CD4-positive, alpha-beta T cell treated with Interleukin-15 for 1 hour (primary cell): ENCODE data around the gene NAPA.

Source experiments
- DNase-seq: peaks from one replicate; pipeline ENCODE4 v3.0.0-alpha.2; 2020

NAPA gene

GRCh38 chr19:47514869-47515588 lies at the start of gene NAPA:
TSS of gene NAPA (minus strand) at chr19:47515063. CDS start at chr19:47514940, 123 bp downstream.
- peak; percentile 100 for DNase-seq

GRCh38 chr19:47564081-47564480 lies 49.2 kb upstream of the NAPA start:
- DNase-seq: no peak

- DNase-seq: no peak
Observed at GRCh38 chr19:47561440-47562057, 46.7 kb upstream of the NAPA start.

- no peak for DNase-seq
Observed at GRCh38 chr19:47560999-47561398, 46.1 kb upstream of the NAPA start.

GRCh38 chr19:47550129-47550528 lies 35.3 kb upstream of the NAPA start:
- no peak for DNase-seq

DNA sequence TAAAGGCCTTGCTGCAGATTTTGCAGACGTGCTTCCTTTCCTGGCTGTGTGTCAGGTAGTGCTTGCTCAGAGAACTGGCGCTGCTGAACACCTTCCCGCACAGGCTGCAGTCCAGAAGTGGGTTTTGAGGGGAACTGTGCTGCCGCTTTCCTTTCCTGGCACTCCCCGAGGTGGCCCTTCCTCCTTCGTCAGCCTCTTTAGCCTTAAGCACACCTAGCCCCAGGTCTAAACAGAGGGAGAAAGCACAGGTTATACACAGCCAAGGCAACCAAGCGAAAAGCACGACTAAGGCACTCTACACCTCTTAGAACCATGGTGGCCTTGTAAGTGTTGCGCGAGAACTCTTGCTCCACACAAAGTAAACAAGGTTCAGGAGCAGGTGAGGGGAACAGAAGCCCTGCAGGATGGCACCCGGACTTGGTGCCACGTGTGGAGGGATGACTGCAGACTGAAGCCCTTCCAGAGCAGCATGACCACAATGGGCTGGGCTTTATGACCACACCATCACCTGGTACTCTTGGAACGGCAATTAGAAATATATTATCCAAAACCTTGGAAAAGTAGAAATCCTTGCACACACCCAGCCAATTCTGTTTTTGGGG lies 34.5 kb upstream of the NAPA start:
- no peak for DNase-seq

GRCh38 chr19:47547199-47547598 lies 32.3 kb upstream of the NAPA start:
- DNase-seq: no peak

DNA sequence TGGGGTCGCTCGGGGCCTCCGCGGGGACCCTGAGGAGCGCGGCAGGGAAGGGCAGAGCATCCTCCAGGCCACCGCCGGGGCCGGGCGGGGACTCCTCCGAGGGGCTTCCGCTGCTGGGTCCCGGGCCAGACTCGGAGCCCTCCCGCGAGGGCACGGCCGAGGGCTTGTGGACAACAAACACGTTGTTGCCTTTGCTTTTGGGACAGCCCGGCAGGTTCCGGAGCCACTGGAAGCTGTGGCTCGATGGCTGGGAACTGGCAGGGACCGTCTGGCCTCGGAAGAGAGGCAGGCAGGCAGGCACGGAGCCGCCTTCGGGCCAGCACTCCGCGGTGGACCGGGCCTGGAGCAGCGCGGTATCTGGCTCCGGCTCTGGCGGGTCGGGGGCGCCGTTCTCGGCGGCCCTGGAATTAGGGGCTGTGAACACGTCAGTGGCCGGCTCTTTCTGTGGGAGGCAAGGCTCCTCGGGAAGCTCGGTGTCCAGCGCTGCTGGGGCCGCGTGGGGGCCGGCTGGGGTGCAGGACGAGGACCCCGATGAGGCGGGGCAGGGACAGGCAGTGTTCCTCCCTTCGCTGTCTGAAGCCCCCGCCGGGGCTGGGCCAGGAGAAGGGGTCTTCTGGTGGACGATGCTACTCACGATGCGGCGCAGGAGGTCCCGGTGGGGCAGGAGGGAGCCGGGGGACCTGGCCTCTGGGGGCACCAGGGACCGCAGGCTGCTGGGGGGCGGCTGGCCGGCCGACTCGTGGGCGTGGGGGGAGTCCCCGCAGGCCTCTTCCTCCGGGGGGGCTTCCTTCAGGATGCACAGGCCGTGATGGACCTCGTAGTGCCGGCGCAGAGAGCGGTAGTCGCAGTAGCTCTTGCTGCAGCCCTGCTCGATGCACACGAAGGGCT lies 30.4 kb upstream of the NAPA start:
- DNase-seq: no peak

GRCh38 chr19:47544476-47544875 lies 29.6 kb upstream of the NAPA start:
- no peak for DNase-seq

GRCh38 chr19:47544075-47544474 lies 29.2 kb upstream of the NAPA start:
- no peak for DNase-seq

GRCh38 chr19:47542030-47542475 lies 27.2 kb upstream of the NAPA start:
- no peak for DNase-seq

- peak; percentile 58 for DNase-seq
Observed at GRCh38 chr19:47541518-47541917, 26.7 kb upstream of the NAPA start.

DNA sequence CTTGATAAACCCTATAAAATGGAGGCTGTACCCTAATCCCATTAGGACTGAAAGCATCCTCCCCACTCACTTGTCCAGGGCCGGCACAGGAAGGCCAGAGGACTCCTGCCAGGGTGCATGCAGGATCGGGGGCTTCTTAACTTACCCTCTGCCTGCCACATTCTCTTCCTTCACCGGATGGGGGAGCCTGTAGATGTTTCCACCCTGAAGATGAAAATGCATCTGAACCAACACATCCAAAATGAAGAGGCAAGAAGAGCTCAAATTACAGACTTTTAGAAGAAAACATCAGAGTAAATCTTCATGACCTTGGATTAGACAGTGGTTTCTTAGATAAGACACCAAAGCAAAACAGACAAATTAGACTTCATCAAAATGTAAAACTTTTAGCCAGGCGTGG lies 25.9 kb upstream of the NAPA start:
- no peak for DNase-seq

DNA sequence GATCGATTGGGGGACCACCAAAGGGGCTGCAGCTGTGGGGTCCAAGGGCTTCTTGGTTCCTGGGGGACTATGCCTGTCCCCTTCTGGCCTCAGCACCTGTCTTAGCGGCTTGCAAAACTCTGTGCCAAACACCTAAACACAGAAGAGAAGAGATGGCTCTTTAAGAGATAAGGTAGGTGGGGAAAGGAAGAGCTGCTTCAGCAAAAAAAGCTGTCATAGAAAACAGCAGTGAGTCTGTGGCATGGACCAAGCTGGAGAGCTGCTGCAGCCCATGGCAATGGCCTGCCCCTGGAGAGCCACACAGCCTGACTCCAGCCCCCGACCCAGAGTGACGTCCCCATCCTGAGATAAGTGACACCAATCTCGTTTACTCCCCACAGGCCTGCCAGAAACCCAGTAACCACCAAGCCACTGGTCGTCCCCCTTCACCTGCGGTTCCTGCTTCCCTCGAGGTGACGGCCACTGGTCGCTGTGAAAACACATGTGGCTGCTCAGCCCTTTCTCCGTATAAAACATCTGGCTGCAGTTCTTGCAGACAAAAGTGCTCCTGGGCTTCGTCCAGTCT lies 25.0 kb upstream of the NAPA start:
- DNase-seq: peak; percentile 41

GRCh38 chr19:47538812-47539211 lies 23.9 kb upstream of the NAPA start:
- no peak for DNase-seq

DNA sequence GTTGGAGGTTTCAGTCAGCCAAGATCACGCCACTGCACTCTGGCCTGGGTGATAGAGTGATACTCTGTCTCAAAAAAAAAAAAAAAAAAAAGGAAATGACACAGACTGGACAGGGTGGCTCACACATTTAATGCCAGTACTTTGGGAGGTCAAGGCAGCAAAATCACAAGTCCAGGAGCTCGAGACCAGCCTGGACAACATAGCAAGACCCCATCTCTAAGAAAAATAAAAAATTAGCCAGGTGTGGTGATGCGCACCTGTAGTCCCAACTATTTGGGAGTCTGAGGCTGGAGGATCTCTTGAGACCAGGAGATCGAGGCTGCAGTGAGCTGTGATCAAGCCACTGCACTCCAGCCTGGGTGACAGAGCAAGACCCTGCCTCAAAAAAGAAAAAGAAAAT lies 22.6 kb upstream of the NAPA start:
- no peak for DNase-seq

GRCh38 chr19:47534628-47535027 lies 19.8 kb upstream of the NAPA start:
- DNase-seq: no peak

- DNase-seq: no peak
Observed at GRCh38 chr19:47531640-47532387, 17.0 kb upstream of the NAPA start.

- DNase-seq: no peak
Observed at GRCh38 chr19:47529018-47529742, 14.3 kb upstream of the NAPA start.

DNA sequence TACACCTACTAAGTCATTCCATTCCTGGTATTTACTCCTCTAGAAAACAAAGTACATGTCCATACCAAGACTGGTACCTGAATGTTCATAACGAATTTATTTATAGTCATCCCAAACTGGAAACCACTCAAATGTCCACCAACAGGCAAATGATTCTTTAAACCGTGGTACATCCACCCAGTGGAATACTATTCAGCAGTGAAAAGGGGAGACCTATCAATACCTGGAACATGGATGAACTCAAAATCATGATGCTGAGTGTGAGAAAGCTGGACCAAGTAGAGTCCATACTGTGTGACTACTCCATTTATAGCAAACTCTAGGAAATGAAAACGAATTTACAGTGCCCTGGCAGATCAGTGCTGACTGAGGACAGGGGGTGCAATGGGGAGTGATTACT lies 11.9 kb upstream of the NAPA start:
- no peak for DNase-seq

DNA sequence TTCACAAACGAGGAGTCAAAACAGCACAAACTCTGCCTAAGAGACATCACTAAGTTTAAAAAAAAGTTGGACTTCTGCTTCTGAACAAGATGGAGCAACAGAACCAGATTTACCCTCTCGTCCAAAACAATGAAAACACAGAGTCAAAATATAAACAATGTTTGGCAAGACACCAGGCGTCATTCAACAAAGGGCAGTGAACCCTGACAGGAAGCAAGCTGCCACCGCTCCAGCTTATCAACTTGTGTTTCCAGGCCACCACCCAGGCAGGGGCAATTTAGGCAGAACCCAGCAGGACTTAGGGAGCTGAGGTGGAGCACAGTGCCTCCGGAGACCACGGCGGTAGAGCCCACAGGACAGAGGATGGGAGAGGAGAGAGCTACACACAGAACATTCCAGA lies 8.6 kb upstream of the NAPA start:
- DNase-seq: no peak
